Astrocyte (in vitro differentiated cells and primary cell): ENCODE results near the gene YTHDF1. TPM values are rescaled to one million over a fixed set of nuclear protein-coding genes. Genes with fewer than 3 reads are reported as not detected.

Experiments used
- DNase-seq: peaks from one replicate; pipeline ENCODE4 v3.0.0-alpha.2; 2010; ENCODE audit warnings: low read depth
- FAIRE-seq: peaks from 2 replicates; lab custom pipeline; 2011; peaks lifted over from hg19 to GRCh38; lab: Jason Lieb, UNC
- H2AFZ ChIP-seq: 2 replicates; pipeline ENCODE4 v1.6.0; 2012; ENCODE audit warnings: low read depth, low read length, inconsistent platforms
- H3K27ac ChIP-seq: 2 replicates; pipeline ENCODE4 v1.5.1; 2011; ENCODE audit warnings: low read depth, low read length, inconsistent platforms
- H3K27me3 ChIP-seq: 2 replicates; pipeline ENCODE4 v1.6.0; 2011; ENCODE audit warnings: low read length, inconsistent platforms; ENCODE audit not compliant: insufficient read depth
- H3K36me3 ChIP-seq: 2 replicates; pipeline ENCODE4 v1.5.1; 2011; ENCODE audit warnings: low read length, inconsistent platforms; ENCODE audit not compliant: insufficient read depth
- H3K4me1 ChIP-seq: 2 replicates; pipeline ENCODE4 v1.5.1; 2011; ENCODE audit warnings: low read length, inconsistent platforms; ENCODE audit not compliant: insufficient read depth
- H3K4me2 ChIP-seq: 2 replicates; pipeline ENCODE4 v1.6.0; 2012; ENCODE audit warnings: low read length, inconsistent platforms
- H3K4me3 ChIP-seq: 2 replicates; pipeline ENCODE4 v1.5.1; 2011; ENCODE audit warnings: low read depth, mild to moderate bottlenecking, low read length, inconsistent platforms; ENCODE audit not compliant: insufficient read depth
- H3K79me2 ChIP-seq: 2 replicates; pipeline ENCODE4 v1.6.0; 2012; ENCODE audit warnings: mild to moderate bottlenecking, low read length, inconsistent platforms; ENCODE audit not compliant: insufficient read depth
- H3K9ac ChIP-seq: 2 replicates; pipeline ENCODE4 v1.6.0; 2012; ENCODE audit warnings: mild to moderate bottlenecking, low read length, inconsistent platforms
- H3K9me3 ChIP-seq: 2 replicates; pipeline ENCODE4 v1.5.1; 2012; ENCODE audit warnings: low read depth, mild to moderate bottlenecking, low read length, inconsistent platforms; ENCODE audit not compliant: insufficient read depth
- H4K20me1 ChIP-seq: 2 replicates; pipeline ENCODE4 v1.6.0; 2012; ENCODE audit warnings: low read length, inconsistent platforms; ENCODE audit not compliant: insufficient read depth
- H3K27ac Mint-ChIP-seq: one replicate; pipeline ENCODE4 v1.8.0; 2021; ENCODE audit warnings: mild to moderate bottlenecking, mixed read lengths; ENCODE audit not compliant: unreplicated experiment
- H3K27me3 Mint-ChIP-seq: one replicate; pipeline ENCODE4 v1.8.0; 2021; ENCODE audit warnings: low read depth, mixed read lengths; ENCODE audit not compliant: unreplicated experiment
- H3K36me3 Mint-ChIP-seq: one replicate; pipeline ENCODE4 v1.8.0; 2021; ENCODE audit warnings: low read depth, mixed read lengths; ENCODE audit not compliant: unreplicated experiment
- H3K4me1 Mint-ChIP-seq: one replicate; pipeline ENCODE4 v1.8.0; 2021; ENCODE audit warnings: low read depth, mixed read lengths; ENCODE audit not compliant: unreplicated experiment
- H3K4me3 Mint-ChIP-seq: one replicate; pipeline ENCODE4 v1.8.0; 2021; ENCODE audit warnings: mild to moderate bottlenecking, moderate library complexity, mixed read lengths; ENCODE audit not compliant: unreplicated experiment
- H3K9me3 Mint-ChIP-seq: one replicate; pipeline ENCODE4 v1.8.0; 2021; ENCODE audit warnings: mild to moderate bottlenecking, mixed read lengths; ENCODE audit not compliant: unreplicated experiment
- CTCF ChIP-seq: IDR thresholded peaks from 2 replicates; pipeline ENCODE4 v1.5.1; 2011; ENCODE audit warnings: low read depth, mild to moderate bottlenecking, inconsistent platforms, low read length, moderate library complexity; ENCODE audit not compliant: insufficient read depth
- EZH2 ChIP-seq: IDR thresholded peaks from 2 replicates; pipeline ENCODE4 v1.6.1; 2012; ENCODE audit warnings: mild to moderate bottlenecking, low read length, inconsistent platforms; ENCODE audit not compliant: insufficient read depth
- total RNA-seq: library from RNA; stranded (reverse); gene quantifications from 2 replicates; pipeline ENCODE4 v1.2.1, GENCODE V29; 2021

The YTHDF1 gene
- total RNA-seq, 1 donor from 2014 or later: 107 TPM

GRCh38 chr20:63189322-63189642 is 26.6 kb downstream of the YTHDF1 start:
- DNase-seq (no peak), FAIRE-seq (no peak)
- peaks cover 3% of the 10 kb centered on the region for H3K36me3 Mint-ChIP-seq
- H3K9me3 ChIP-seq: peaks cover 5% of the 10 kb centered on the region
- H4K20me1 ChIP-seq: peaks cover 14% of the 10 kb centered on the region
- H3K4me3 ChIP-seq: no peak overlapping the region
- no peaks in the 10 kb centered on the region for H3K36me3 ChIP-seq
- H3K4me1 ChIP-seq: no peaks in the 10 kb centered on the region
- no peak overlapping the region for H2AFZ ChIP-seq
- H3K79me2 ChIP-seq: no peaks in the 10 kb centered on the region
- H3K27me3 ChIP-seq: no peaks in the 10 kb centered on the region
- H3K27ac ChIP-seq: no peak overlapping the region
- TF ChIP-seq EZH2 (no peak), CTCF (no peak)
- no peak overlapping the region for H3K4me2 ChIP-seq
- H3K9me3 Mint-ChIP-seq: no peaks in the 10 kb centered on the region
- peaks cover 6% of the 10 kb centered on the region for H3K4me1 Mint-ChIP-seq
- H3K4me3 Mint-ChIP-seq: no peak overlapping the region
- H3K27ac Mint-ChIP-seq: no peak overlapping the region
- peaks cover 15% of the 10 kb centered on the region for H3K27me3 Mint-ChIP-seq
- no peak overlapping the region for H3K9ac ChIP-seq

GRCh38 chr20:63188641-63189321 is 27.1 kb downstream of the YTHDF1 start:
- H3K36me3 ChIP-seq: no peaks in the 10 kb centered on the region
- H3K27ac ChIP-seq: no peak overlapping the region
- FAIRE-seq (no peak), DNase-seq (no peak)
- no peak overlapping the region for H3K9ac ChIP-seq
- peaks cover 5% of the 10 kb centered on the region for H3K9me3 ChIP-seq
- no peak overlapping the region for H3K4me3 Mint-ChIP-seq
- no peak overlapping the region for H2AFZ ChIP-seq
- H3K27ac Mint-ChIP-seq: no peak overlapping the region
- no peaks in the 10 kb centered on the region for H3K4me1 ChIP-seq
- H3K9me3 Mint-ChIP-seq: no peaks in the 10 kb centered on the region
- no peak overlapping the region for H3K4me2 ChIP-seq
- H3K79me2 ChIP-seq: no peaks in the 10 kb centered on the region
- H3K27me3 ChIP-seq: no peaks in the 10 kb centered on the region
- peaks cover 20% of the 10 kb centered on the region for H3K27me3 Mint-ChIP-seq
- no peaks in the 10 kb centered on the region for H3K36me3 Mint-ChIP-seq
- no peak overlapping the region for H3K4me3 ChIP-seq
- TF ChIP-seq CTCF: no peak
- no peak for TF ChIP-seq EZH2
- peaks cover 4% of the 10 kb centered on the region for H3K4me1 Mint-ChIP-seq
- H4K20me1 ChIP-seq: peaks cover 9% of the 10 kb centered on the region

- no peak overlapping the region for H3K4me2 ChIP-seq
- peaks cover 8% of the 10 kb centered on the region for H4K20me1 ChIP-seq
- H3K9me3 ChIP-seq: peaks cover 5% of the 10 kb centered on the region
- no peaks in the 10 kb centered on the region for H3K36me3 ChIP-seq
- no peak overlapping the region for H3K27ac ChIP-seq
- no peak overlapping the region for H3K4me3 ChIP-seq
- Mint-ChIP-seq H3K27me3 (peaks cover 25% of the 10 kb centered on the region), H3K36me3 (no peaks in the 10 kb centered on the region), H3K4me1 (peaks cover 4% of the 10 kb centered on the region), H3K27ac (no peak overlapping the region), H3K9me3 (no peaks in the 10 kb centered on the region), H3K4me3 (no peak overlapping the region)
- no peak for DNase-seq
- no peak for TF ChIP-seq CTCF
- no peak for TF ChIP-seq EZH2
- no peak overlapping the region for H2AFZ ChIP-seq
- FAIRE-seq: no peak
- H3K79me2 ChIP-seq: no peaks in the 10 kb centered on the region
- H3K27me3 ChIP-seq: no peaks in the 10 kb centered on the region
- no peak overlapping the region for H3K9ac ChIP-seq
- H3K4me1 ChIP-seq: no peaks in the 10 kb centered on the region
These were observed 27.8 kb downstream of the YTHDF1 start for GRCh38 chr20:63188159-63188442.
